ENCODE results near the gene ENOSF1. TPM values are rescaled to one million over a fixed set of nuclear protein-coding genes. Genes with fewer than 3 reads are reported as not detected.

Gene ENOSF1
- total and polyA plus RNA-seq, 2 of the 13 experiments (the other 11 are each of a cell fraction or from before 2014, with no cell fraction given), result 37.6 to 40.1 TPM

DNA sequence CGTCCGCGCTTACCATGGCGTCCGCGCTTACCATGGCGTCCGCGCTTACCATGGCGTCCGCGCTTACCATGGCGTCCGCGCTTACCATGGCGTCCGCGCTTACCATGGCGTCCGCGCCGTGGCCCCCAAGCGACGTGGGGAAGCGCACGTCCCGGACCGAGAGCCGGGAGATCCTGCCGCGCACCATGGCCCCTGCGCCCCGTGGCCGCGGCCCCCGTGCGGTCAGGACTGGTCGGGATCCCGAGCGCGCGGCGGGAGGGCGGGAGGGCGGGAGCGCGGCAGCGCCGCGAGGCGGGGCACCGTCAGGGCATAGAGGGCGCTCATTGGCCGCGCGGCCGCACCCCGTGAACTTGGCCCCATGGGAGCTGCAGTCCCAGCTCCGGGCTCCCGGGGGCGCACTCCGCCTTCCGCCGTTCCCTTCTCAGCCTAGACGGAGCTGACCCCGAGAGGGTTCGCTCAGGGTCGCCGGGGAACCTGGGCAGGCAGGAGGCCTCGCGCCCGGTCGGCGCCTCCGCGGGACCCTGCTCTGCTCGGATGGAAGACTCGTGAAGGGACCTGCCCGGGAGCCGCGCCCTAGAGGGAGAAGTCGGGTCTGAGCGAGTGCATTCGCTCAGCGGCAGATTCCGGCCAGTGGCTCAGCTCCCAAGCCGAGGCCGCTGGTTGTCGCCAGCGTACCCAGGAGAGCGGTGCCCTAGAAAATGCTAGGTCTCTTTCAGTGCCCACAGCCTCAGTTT is at the start of gene ENOSF1 (continued):
- TF ChIP-seq ZNF687 (CRISPR knock-in tag; IDR thresholded peaks at IDR 0.05), result peak; percentile 93
- no peak for TF ChIP-seq TGIF2 (CRISPR knock-in tag; IDR thresholded peaks at IDR 0.05)
- TF ChIP-seq ZNF317 (CRISPR knock-in tag; IDR thresholded peaks at IDR 0.05), result 0 out of 2 replicates have a peak, but pooled peaks have one; percentile 17
- no peak; the same call in 1 of the 2 replicates for TF ChIP-seq ZNF891 (CRISPR knock-in tag; IDR thresholded peaks at IDR 0.05)
- TF ChIP-seq ZNF512 (CRISPR knock-in tag; IDR thresholded peaks at IDR 0.05), result no peak
- TF ChIP-seq NR2F6 (IDR thresholded peaks at IDR 0.05), result no peak
- peak; percentile 46; the same call in 1 of the 2 replicates for TF ChIP-seq NR2F6 (CRISPR knock-in tag; IDR thresholded peaks at IDR 0.05)
- TF ChIP-seq, protein P1, sequence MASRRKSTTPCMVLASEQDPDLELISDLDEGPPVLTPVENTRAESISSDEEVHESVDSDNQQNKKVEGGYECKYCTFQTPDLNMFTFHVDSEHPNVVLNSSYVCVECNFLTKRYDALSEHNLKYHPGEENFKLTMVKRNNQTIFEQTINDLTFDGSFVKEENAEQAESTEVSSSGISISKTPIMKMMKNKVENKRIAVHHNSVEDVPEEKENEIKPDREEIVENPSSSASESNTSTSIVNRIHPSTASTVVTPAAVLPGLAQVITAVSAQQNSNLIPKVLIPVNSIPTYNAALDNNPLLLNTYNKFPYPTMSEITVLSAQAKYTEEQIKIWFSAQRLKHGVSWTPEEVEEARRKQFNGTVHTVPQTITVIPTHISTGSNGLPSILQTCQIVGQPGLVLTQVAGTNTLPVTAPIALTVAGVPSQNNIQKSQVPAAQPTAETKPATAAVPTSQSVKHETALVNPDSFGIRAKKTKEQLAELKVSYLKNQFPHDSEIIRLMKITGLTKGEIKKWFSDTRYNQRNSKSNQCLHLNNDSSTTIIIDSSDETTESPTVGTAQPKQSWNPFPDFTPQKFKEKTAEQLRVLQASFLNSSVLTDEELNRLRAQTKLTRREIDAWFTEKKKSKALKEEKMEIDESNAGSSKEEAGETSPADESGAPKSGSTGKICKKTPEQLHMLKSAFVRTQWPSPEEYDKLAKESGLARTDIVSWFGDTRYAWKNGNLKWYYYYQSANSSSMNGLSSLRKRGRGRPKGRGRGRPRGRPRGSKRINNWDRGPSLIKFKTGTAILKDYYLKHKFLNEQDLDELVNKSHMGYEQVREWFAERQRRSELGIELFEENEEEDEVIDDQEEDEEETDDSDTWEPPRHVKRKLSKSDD (CRISPR knock-in tag; IDR thresholded peaks at IDR 0.05; ENCODE audit: low read depth), result peak; percentile 100
- peak; percentile 67 for TF ChIP-seq GMEB1 (CRISPR knock-in tag; IDR thresholded peaks at IDR 0.05; ENCODE audit: borderline replicate concordance)
- no peak for TF ChIP-seq SOX6 (IDR thresholded peaks at IDR 0.05)
- TF ChIP-seq SOX6 (CRISPR knock-in tag; IDR thresholded peaks at IDR 0.05), result 0 out of 2 replicates have a peak, but pooled peaks have one; percentile 9
- TF ChIP-seq POGZ (CRISPR knock-in tag; IDR thresholded peaks at IDR 0.05), result peak; percentile 40
- TF ChIP-seq WIZ (CRISPR knock-in tag; IDR thresholded peaks at IDR 0.05), result peak; percentile 90; the same call in 1 of the 2 replicates
- peak; percentile 27; the same call in 1 of the 2 replicates for TF ChIP-seq ZNF33A (CRISPR knock-in tag; IDR thresholded peaks at IDR 0.05; ENCODE audit: borderline replicate concordance)
- peak; percentile 85; the same call in 1 of the 2 replicates for TF ChIP-seq ZBTB7A (CRISPR knock-in tag; IDR thresholded peaks at IDR 0.05)
- TF ChIP-seq, protein P2, sequence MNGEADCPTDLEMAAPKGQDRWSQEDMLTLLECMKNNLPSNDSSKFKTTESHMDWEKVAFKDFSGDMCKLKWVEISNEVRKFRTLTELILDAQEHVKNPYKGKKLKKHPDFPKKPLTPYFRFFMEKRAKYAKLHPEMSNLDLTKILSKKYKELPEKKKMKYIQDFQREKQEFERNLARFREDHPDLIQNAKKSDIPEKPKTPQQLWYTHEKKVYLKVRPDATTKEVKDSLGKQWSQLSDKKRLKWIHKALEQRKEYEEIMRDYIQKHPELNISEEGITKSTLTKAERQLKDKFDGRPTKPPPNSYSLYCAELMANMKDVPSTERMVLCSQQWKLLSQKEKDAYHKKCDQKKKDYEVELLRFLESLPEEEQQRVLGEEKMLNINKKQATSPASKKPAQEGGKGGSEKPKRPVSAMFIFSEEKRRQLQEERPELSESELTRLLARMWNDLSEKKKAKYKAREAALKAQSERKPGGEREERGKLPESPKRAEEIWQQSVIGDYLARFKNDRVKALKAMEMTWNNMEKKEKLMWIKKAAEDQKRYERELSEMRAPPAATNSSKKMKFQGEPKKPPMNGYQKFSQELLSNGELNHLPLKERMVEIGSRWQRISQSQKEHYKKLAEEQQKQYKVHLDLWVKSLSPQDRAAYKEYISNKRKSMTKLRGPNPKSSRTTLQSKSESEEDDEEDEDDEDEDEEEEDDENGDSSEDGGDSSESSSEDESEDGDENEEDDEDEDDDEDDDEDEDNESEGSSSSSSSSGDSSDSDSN (CRISPR knock-in tag; IDR thresholded peaks at IDR 0.05), result peak; percentile 90
- peak; percentile 96 for TF ChIP-seq ZNF709 (CRISPR knock-in tag; IDR thresholded peaks at IDR 0.05)

All from HepG2 (cell line).